Testis (tissue), 3 donors: ENCODE results near the gene FOXC2. TPM values are rescaled to one million over a fixed set of nuclear protein-coding genes. Genes with fewer than 3 reads are reported as not detected.

Source experiments
- DNase-seq: peaks from one replicate; pipeline ENCODE4 v3.0.0-alpha.2; 2019
- H3K27ac ChIP-seq, 2 donors: fragments of 200-600 bp; sonication (generic); one replicate each; pipeline ENCODE4 v1.5.1; 2019
- H3K27me3 ChIP-seq: fragments of 200-600 bp; sonication (generic); one replicate; pipeline ENCODE4 v1.5.1; 2019
- H3K36me3 ChIP-seq: fragments of 200-600 bp; sonication (generic); one replicate; pipeline ENCODE4 v1.5.1; 2017; ENCODE audit warnings: low read depth; ENCODE audit errors: missing control alignments
- H3K4me1 ChIP-seq: fragments of 200-600 bp; sonication (generic); one replicate; pipeline ENCODE4 v1.5.1; 2019
- H3K4me3 ChIP-seq, 2 donors: fragments of 200-600 bp; sonication (generic); one replicate each; pipeline ENCODE4 v1.5.1; 2017 to 2019
- H3K9me3 ChIP-seq: fragments of 200-600 bp; sonication (generic); one replicate; pipeline ENCODE4 v1.5.1; 2017
- POLR2A ChIP-seq: fragments of 450-650 bp; IDR thresholded peaks from one replicate; pipeline ENCODE4 v1.6.1; 2017; ENCODE audit warnings: antibody characterized with exemption, mild to moderate bottlenecking, moderate library complexity
- WGBS, 2 donors: methylation state at CpG; one replicate each; pipeline ENCODE4 v1.1.5; 2018; 5-methylcytosine and 5-hydroxymethylcytosine counted together
- intact Hi-C: fragments of 100-400 bp; cut with DNase I; formaldehyde crosslinking; loops from one replicate; pipeline ENCODE4 v1.15.1; 2023; ENCODE audit warnings: low total_unique reads
- polyA plus RNA-seq: library from polyadenylated mRNA; stranded (reverse); fragments of 350-450 nt; fragmentation: Illumina TruSeq; extraction: RNeasy Lipid Tissue Mini Kit (QIAGEN cat#74804); gene quantifications from one replicate; pipeline ENCODE4 v1.2.3, GENCODE V29; 2014; ENCODE audit warnings: low read depth, low replicate concordance; ENCODE audit not compliant: insufficient read depth
- total RNA-seq, 2 donors: library from RNA; depleted of rRNA; stranded (reverse); fragments of >200 nt; gene quantifications; one replicate each; pipeline ENCODE4 v1.2.3, GENCODE V29; 2016
- TF ChIP-seq, protein P1 (sequence below), 3 experiments: fragments of 450-650 bp in 2 of 3; fragments of 200-600 bp in 1 of 3; sonication (generic) in 1 of 3; IDR thresholded peaks; one replicate each; pipeline ENCODE4 v1.5.1; 2016 to 2019; ENCODE audit warnings: antibody characterized with exemption in 3 of 3, mild to moderate bottlenecking in 2 of 3, moderate library complexity in 1 of 3

FOXC2 gene
- total and polyA plus RNA-seq, 3 donors from 2014 or later: 3.9 to 11.2 (median 7.6) TPM

- no peaks in the 10 kb centered on the region for H3K27me3 ChIP-seq
- no peaks in the 10 kb centered on the region for H3K4me1 ChIP-seq
- intact Hi-C loops: no loop called here
- DNase-seq: no peak
- no peak overlapping the region for H3K27ac ChIP-seq
- no peaks in the 10 kb centered on the region for H3K9me3 ChIP-seq
- WGBS, 2 donors: 47 to 74% methylated on average over 8 of the region's 8 CpGs
- no peaks in the 10 kb centered on the region for H3K36me3 ChIP-seq
- H3K4me3 ChIP-seq: no peak overlapping the region
- TF ChIP-seq, protein P1, sequence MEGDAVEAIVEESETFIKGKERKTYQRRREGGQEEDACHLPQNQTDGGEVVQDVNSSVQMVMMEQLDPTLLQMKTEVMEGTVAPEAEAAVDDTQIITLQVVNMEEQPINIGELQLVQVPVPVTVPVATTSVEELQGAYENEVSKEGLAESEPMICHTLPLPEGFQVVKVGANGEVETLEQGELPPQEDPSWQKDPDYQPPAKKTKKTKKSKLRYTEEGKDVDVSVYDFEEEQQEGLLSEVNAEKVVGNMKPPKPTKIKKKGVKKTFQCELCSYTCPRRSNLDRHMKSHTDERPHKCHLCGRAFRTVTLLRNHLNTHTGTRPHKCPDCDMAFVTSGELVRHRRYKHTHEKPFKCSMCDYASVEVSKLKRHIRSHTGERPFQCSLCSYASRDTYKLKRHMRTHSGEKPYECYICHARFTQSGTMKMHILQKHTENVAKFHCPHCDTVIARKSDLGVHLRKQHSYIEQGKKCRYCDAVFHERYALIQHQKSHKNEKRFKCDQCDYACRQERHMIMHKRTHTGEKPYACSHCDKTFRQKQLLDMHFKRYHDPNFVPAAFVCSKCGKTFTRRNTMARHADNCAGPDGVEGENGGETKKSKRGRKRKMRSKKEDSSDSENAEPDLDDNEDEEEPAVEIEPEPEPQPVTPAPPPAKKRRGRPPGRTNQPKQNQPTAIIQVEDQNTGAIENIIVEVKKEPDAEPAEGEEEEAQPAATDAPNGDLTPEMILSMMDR (IDR thresholded peaks at IDR 0.05): no peak
- no peak for TF ChIP-seq POLR2A
Observed at GRCh38 chr16:86594721-86595120, 28.1 kb downstream of the FOXC2 start.

GRCh38 chr16:86595983-86596605 lies 29.5 kb downstream of the FOXC2 start:
- 74 to 82% methylated on average over 9 to 10 of the region's 10 CpGs for WGBS, 2 donors
- H3K27me3 ChIP-seq: no peaks in the 10 kb centered on the region
- no peaks in the 10 kb centered on the region for H3K9me3 ChIP-seq
- no peak overlapping the region for H3K27ac ChIP-seq
- intact Hi-C loops: no loop called here
- no peak for DNase-seq
- no peaks in the 10 kb centered on the region for H3K36me3 ChIP-seq
- no peaks in the 10 kb centered on the region for H3K4me1 ChIP-seq
- no peak overlapping the region for H3K4me3 ChIP-seq
- TF ChIP-seq, protein P1 (IDR thresholded peaks at IDR 0.05): no peak
- TF ChIP-seq POLR2A: no peak

- peak overlapping the region in 1 of 2 donors; percentile 12 for H3K4me3 ChIP-seq
- intact Hi-C loops: no loop called here
- no peaks in the 10 kb centered on the region for H3K36me3 ChIP-seq
- H3K27ac ChIP-seq: no peak overlapping the region
- H3K27me3 ChIP-seq: no peaks in the 10 kb centered on the region
- WGBS, 2 donors: 59 to 65% methylated on average over 18 of the region's 18 CpGs
- no peaks in the 10 kb centered on the region for H3K9me3 ChIP-seq
- TF ChIP-seq POLR2A: no peak
- TF ChIP-seq, protein P1 (IDR thresholded peaks at IDR 0.05): no peak
- H3K4me1 ChIP-seq: no peaks in the 10 kb centered on the region
- DNase-seq: no peak
Observed at GRCh38 chr16:86597126-86597879, 30.7 kb downstream of the FOXC2 start.

GRCh38 chr16:86597880-86598606 lies 31.4 kb downstream of the FOXC2 start:
- intact Hi-C loops: no loop called here
- Histone ChIP-seq H3K4me3 (peak overlapping the region; percentile 12 to 24), H3K4me1 (no peaks in the 10 kb centered on the region), H3K27ac (no peak overlapping the region), H3K36me3 (no peaks in the 10 kb centered on the region), H3K9me3 (no peaks in the 10 kb centered on the region), H3K27me3 (no peaks in the 10 kb centered on the region)
- TF ChIP-seq, protein P1 (IDR thresholded peaks at IDR 0.05): no peak
- no peak for TF ChIP-seq POLR2A
- peak; percentile 75 for DNase-seq
- WGBS, 2 donors: 40 to 52% methylated on average over 5 to 7 of the region's 7 CpGs
